HG03175 (cell line): ENCODE data around the gene FUCA1.
"Not testable (repeated sequence)": the region's sequence is repeated elsewhere in the genome, so short reads cannot be mapped to it uniquely, and the experiment has no call there.

Source experiments
- ATAC-seq: cut with Tn5 transposase; IDR thresholded peaks from one replicate; pipeline ENCODE4 v1.9.1; 2021; ENCODE audit warnings: mild to moderate bottlenecking, moderate library complexity; ENCODE audit not compliant: unreplicated experiment

The FUCA1 gene

DNA sequence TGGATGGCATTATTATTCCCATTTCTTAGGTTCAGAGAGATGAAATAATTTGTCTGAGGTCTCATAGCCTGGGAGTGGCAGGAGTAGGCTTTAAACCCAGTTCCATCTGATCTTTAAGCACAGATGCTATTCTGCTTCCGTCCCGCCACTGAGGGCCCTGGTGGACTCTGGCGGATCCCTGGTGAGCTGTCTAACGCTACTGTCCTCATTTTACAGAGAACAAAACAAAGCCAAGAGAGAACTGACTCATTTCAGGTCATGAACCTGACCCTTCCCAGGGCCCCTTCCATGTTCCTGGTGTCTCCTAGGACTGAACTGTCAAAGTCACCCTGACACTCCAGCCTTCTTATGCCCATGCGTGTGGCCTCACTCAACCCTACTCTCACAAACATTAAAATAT, 64.4 kb downstream of the FUCA1 start:
- no peak for ATAC-seq

DNA sequence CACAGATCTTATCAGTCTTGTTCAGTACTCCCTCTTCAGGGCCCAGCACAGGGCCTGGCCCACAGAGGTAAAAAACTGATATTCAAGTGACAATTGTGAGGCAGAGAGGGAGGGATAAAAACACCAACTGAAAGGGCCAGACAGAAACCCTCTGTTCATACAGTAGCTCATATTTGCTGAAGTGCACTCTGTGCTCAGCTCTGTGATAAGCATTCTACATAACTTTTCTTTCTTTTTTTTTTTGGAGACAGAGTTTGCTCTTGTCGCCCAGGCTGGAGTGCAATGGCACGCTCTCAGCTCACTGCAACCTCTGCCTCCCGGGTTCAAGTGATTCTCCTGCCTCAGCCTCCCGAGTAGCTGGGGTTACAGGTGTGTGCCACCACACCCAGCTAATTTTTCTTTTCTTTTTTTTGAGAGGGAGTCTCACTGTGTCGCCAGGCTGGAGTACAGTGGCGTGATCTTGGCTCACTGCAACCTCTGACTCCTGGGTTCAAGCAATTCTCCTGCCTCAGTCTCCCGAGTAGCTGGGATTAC, 65.2 kb downstream of the FUCA1 start:
- not testable (repeated sequence) for ATAC-seq

DNA sequence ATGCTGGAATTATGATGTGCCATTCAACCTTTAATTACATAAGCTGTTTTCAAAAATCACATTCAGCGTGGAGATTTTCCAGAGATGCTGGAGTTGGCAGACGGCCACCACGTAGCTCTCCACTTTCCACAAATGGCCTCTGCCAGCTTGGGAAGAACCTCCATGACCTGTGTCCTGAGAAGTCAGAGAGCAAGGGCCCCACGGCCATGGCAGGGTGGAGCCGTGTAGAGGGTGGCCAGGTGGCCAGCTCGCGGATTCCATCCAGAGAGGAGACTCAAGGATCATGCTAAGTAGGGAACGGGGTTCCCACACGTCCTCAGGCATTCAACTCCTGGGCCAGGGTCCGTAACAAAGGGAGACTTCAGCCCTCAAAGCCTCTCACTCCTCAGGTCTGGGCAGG, 66.2 kb downstream of the FUCA1 start:
- ATAC-seq = no peak

DNA sequence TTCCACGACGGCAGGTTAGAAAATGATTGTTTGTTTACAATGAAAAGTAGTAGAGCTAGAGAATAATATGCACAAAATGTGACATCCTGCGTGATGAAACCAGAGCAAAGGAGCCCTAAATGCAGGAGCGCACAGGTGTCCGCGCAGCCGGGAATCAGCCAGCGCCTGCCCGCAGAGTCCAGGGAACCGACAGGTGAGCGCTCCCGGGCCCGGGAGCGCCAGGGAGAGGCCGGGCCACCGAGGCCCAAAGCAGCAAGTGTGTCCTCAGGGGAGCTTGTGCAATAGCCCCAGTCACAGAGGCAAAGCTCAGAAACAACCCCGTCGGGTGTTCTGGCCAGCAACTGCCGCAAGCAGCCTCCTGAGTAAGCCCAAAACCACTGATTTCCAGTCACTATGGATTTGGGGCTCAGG, 66.7 kb downstream of the FUCA1 start:
- ATAC-seq = no peak

DNA sequence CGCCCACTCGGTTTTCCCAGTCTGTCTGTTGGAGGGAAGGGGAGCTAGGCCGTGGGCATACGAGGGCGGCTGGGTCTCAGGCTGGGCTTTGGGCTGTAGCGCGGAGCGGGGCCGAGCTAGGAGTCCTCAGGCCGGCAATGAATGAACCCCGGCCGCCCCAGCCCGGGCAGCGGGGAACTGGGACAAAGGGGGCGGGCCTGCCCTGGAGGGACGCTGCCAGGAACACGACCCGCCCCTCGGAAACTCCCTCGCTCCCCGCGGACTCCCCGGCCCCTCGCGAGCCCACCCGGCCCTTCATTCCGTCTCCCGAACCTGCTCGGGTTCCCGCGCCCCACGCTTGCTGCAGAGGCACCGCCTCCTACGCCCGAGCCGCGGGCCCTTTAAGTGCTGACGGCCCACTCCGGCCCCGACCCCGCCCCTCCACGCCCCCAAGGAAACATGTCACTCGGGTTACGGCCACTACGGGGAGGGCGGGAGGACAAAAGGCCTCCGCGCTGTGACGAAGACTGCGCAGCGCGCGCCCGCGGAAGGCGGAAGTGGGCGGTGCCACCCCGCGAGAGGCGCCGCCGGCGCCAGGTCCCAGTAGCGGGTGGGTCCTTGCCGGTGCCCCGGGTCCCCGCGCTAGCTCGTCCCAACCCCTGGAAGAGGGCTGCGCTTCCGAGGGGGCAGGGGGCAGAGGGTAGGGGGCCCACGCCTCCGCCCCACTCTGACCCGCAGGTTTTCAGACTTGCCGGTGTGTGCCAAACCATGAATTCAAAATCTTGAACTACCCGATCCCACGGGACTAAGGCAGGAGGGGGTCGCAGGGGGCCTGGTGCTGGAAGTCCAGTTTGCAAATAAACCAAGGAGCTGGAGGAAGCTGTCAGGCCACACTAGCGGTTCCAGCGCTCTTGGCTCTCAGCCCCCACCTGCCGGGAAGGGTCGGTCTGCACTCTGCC, 67.4 kb downstream of the FUCA1 start, which contains the start of gene GALE:
GALE (minus strand) TSS at position 355 of the 938 bp plus-strand sequence. CDS start 1,747 bp downstream, outside the sequence.
- peak; percentile 87 for ATAC-seq

DNA sequence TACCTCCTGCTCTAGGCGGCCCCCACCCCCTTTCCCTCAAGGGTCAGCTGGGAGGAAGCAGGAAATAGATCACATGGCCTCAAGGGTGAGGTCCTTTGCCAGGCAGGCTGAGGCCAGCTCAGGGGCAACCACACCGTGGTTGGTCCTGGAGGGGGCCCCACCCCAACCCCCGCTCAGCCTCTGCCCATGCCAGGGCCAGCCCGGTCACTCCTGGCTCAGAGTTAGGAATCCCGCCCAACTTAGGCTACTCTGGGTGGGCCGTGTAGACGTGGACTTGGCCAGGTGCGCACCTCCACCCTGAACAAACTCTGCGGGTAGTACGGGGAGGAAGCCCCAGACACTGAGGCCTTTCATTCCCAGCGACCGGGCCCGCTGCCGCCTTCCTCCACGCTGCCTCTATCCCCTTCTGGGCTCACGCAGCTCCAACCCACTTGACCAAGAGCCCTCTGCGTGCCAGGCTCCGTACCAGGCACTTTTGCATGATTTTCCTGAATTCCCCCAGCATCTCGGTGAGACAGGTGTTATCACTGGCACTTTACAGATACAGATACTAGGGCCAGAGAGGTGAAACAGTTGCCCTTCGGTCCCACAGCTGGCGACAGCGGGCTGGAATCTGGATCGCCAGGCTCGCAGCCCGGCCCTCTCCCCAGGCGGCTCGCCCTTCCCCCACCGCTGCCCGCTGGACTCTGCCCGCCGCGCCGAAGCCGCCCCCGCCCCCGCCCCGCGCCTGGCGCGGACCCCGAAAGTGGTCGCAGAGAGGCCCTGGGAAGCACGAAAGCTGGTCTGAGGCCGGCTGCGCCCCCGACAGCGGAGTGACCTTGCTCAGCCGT, 68.3 kb downstream of the FUCA1 start:
- peak; percentile 2 for ATAC-seq

DNA sequence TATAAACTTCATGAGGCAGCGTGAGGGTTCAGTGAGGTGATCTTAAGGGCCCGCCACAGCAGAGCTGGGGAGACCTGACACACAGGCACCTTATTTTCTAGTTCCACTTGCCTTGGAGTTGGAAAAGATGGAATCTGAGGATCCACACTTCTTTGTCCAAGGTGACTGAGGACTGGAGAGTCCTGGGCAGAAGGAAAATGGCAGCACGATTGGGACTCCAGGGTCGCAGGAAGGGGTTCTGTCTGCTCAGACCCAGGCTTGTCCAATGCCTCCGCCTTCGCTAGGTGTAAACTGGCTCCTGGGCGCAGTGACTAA, 68.9 kb downstream of the FUCA1 start:
- no peak for ATAC-seq

DNA sequence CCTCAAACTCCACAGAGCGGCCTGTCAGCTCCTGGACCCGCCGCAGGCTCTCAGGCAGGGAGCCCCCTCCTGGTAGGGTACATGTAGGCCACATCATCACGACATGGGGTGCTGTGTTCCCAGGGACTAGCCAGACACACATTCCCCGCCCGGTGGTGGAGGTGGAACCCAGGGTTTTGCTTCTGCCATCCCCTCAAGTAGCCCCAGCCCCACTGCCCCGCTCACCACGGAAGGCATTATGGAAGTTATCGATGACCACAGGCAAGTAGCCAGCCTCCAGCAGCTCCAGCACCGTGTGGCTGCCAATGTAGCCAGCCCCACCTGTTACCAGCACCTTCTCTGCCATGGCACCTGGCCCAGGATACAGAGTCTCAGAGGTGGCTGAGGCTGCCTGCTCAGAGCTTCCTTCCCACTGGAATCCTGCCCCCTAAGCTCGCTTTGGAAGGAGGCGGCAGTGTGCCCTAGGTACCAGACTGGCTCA, 69.4 kb downstream of the FUCA1 start:
- ATAC-seq = no peak

DNA sequence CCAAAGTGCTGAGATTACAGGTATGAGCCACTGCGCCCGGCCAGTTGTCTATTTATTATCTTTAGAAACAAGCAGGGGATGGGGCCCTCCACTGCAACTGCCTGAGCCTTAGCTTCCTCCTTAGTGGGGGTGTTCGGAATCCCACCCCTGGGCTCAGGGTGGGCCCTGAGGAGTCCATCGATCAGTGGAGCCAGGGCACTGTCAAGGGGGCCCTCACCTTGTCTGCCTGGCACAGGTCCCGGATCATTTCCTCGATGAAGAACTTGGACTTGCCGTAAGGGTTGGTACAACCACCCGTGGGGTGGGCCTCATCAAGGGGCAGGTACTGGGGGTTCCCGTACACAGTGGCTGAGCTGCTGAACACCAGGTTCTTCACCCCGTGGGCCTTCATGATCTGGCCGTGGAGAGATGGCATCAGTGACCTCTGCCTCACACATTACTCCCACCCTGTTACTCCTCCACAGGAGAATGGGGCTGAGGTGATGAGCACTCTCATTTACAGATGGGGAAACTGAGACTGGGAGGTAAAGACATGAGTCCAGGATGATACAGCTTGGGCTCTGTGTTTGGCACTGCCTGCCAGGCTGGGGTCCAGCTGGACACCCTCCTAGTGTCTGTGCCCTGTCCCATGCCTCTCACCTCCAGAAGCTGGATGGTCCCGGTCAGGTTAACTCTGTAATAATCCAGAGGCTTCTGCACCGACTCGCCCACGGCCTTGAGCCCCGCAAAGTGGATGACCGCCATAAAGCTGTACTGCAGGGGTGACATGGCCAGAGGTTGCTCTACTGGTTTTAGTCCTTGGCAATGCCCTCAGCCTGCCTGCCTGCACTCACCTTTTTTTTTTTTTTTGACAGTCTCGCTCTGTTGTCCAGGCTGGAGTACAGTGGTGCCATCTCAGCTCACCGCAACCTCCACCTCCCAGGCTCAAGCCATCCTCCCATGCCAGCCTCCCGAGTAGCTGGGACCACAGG, 70.3 kb downstream of the FUCA1 start:
- ATAC-seq = no peak

DNA sequence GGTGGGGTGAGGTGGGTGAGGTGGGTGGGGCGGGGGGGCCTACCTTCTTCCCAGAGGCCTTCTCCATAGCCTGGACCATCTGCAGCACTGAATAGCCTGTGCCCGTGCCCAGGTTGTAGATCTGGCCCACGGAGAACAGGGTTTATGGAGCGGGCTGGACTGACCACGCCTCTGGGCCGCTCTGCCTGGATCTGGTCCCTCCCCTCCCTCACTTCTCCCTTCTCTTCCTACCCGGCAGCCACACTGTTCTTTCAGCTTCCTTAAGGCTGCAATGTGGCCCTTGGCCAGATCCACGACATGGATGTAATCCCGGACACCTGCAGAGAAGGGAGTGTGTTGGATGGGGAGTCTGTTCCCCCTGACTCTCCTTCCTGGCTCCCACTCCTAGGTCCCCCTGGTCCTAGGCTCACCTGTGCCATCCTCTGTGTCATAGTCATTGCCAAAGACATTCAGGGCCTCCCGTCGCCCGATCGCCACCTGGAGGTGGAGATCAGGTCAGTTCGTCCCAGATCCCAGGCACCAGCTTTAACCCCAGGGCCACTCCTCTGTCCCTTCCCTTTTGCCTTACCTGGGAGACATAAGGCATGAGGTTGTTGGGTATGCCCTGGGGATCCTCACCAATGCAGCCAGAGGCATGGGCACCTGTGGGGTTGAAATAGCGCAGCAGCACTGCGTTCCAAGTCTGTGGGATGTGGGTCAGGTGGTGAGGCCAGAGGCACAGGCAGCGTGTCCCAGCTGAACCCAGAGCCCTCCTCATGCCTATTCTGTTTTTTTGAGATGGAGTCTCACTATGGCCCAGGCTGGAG, 71.4 kb downstream of the FUCA1 start:
- ATAC-seq = no peak

DNA sequence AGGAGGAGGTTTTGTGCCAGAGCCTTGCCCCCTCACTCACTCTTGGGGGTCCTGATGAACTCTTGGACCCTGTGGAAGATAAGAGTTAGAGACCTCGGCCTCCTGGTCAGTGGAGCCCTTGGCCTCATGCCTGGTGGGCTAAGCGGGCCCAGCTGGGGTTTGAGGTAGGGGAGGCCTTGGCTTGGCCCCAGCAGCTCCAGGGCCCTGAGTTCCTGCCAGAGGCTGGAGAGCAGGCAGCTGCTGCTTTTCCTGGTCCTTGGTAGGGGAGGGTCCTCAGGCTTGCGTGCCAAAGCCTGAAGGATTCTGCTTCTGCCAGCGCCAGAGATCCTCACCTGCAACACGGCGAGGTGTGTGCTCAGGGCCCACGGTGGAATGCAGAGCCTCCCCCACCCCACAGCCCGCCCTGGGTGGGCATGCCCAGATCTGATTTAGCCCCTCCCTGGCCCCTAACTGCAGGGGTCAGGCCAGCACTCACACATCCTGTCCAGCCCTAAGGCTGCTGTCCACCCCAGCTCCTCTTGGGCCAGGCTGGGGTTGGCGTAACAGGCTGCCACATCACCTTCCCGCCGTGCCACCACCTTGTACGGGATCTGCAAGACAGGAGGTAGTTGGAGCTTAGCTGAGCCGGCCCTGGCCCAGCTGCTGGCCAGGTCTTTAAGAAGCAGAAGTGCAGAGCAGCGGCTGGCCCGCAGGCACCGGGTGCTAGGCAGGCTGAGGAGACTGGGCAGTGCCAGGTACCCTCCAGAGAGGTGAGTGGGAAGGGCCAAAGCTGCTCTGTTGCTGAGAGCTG, 72.2 kb downstream of the FUCA1 start:
- no peak for ATAC-seq
